Activated naive CD4-positive, alpha-beta T cell treated with anti-CD3 and anti-CD28 coated beads, Interleukin-2, amount 10 ng/mL, durations not matched to agents 7 days and 5 days (primary cell): ENCODE measurements around the gene TMEM120B.

Experiments used
- CTCF ChIA-PET: fragments of 350-600 bp; sonication (Branson Sonifier 250); formaldehyde crosslinking; loops from one replicate; lab custom pipeline; 2021; ENCODE audit warnings: antibody characterized with exemption; lab: Charles Lee
- DNase-seq: peaks from one replicate; pipeline ENCODE4 v3.0.0-alpha.2; 2020
- H3K27ac Mint-ChIP-seq: one replicate; pipeline ENCODE4 v1.8.0; 2021; ENCODE audit warnings: mild to moderate bottlenecking, moderate library complexity, mixed read lengths
- H3K27me3 Mint-ChIP-seq: one replicate; pipeline ENCODE4 v1.8.0; 2021; ENCODE audit warnings: mild to moderate bottlenecking, mixed read lengths
- H3K36me3 Mint-ChIP-seq: one replicate; pipeline ENCODE4 v1.8.0; 2021; ENCODE audit warnings: mixed read lengths
- H3K4me1 Mint-ChIP-seq: one replicate; pipeline ENCODE4 v1.8.0; 2021; ENCODE audit warnings: mixed read lengths
- H3K4me3 Mint-ChIP-seq: one replicate; pipeline ENCODE4 v1.8.0; 2021; ENCODE audit warnings: mild to moderate bottlenecking, moderate library complexity, mixed read lengths
- H3K9me3 Mint-ChIP-seq: one replicate; pipeline ENCODE4 v1.8.0; 2021; ENCODE audit warnings: mixed read lengths

TMEM120B gene

DNA sequence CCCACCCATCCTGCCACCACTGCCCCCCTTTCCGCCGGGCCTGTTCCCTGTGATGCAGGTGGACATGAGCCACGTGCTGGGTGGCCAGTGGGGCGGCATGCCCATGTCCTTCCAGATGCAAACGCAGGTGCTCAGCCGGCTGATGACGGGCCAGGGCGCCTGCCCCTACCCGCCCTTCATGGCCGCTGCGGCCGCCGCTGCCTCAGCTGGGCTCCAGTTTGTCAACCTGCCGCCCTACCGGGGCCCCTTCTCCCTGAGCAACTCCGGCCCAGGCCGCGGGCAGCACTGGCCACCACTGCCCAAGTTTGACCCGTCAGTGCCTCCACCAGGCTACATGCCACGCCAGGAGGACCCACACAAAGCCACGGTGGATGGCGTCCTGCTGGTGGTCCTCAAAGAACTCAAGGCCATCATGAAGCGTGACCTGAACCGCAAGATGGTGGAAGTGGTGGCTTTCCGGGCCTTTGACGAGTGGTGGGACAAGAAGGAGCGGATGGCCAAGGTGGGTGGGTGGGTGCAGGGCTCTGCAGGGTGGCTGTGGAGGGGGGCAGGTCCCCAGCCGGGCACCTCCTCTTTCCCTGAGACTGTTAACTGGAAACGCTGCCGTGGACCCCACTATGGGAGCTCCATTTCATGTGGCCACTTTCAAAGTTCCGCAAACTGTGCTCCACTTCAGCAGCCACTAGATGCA is 102.0 kb downstream of the TMEM120B start:
- H3K27ac Mint-ChIP-seq = peak overlapping the region; percentile 28
- DNase-seq = no peak
- H3K4me3 Mint-ChIP-seq = no peak overlapping the region
- no peaks in the 10 kb centered on the region for H3K27me3 Mint-ChIP-seq
- H3K9me3 Mint-ChIP-seq = no peaks in the 10 kb centered on the region
- H3K4me1 Mint-ChIP-seq = peaks cover 38% of the 10 kb centered on the region
- H3K36me3 Mint-ChIP-seq = peaks cover 52% of the 10 kb centered on the region
- CTCF ChIA-PET = interaction anchor here (16.5 kb wide), 1 partner anchor 17 kb away, joined by 575 read pairs; the partner anchor contains the start of genes RHOF and SETD1B

DNA sequence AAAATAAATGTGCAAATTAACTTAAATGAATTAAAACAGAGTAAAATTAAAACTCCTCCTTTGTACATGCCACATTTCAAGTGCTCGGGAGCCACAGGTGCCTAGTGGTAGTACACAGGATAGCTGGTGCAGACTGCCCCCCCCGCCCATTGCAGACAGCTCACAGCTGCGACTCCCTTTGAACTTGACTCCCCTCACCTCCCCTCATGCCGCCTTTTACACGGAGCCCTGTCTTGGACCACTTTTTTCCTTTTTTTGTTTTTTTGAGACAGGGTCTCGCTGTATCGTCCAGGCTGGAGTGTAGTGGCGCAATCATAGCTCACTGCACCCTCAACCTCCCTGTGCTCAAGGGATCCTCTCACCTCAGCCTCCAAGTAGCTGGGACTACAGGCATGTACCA is 102.7 kb downstream of the TMEM120B start:
- peak overlapping the region; percentile 70 for H3K27ac Mint-ChIP-seq
- DNase-seq = no peak

DNA sequence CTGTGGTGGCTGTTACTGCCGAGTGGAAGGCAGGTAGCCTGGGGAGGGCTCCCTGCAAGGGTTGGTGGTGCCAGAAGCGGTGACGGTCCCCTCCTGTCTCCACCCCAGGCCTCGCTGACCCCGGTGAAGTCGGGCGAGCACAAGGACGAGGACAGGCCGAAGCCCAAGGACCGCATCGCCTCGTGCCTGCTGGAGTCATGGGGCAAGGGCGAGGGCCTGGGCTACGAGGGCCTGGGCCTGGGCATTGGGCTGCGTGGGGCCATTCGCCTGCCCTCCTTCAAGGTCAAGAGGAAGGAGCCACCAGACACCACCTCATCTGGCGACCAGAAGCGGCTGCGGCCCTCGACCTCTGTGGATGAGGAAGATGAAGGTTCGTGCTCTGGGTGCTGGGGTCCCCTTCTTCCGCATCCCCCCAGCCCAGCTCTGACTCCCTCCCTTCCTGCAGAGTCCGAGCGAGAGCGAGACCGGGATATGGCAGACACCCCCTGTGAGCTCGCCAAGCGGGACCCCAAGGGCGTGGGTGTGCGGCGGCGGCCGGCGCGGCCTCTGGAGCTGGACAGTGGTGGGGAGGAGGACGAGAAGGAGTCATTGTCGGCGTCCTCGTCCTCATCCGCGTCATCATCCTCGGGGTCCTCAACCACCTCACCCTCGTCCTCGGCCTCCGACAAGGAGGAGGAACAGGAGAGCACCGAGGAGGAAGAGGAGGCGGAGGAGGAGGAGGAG is 104.5 kb downstream of the TMEM120B start:
- H3K36me3 Mint-ChIP-seq = peaks cover 47% of the 10 kb centered on the region
- peaks cover 21% of the 10 kb centered on the region for H3K4me1 Mint-ChIP-seq

More for the DNA sequence above, 102.7 kb downstream of the TMEM120B start:
- Mint-ChIP-seq H3K4me3 (no peak overlapping the region), H3K36me3 (peaks cover 49% of the 10 kb centered on the region), H3K4me1 (peaks cover 36% of the 10 kb centered on the region), H3K9me3 (no peaks in the 10 kb centered on the region), H3K27me3 (no peaks in the 10 kb centered on the region)
- CTCF ChIA-PET = interaction anchor here (0.6 to 16.5 kb wide), 2 partner anchors 18 to 219 kb away, joined by 3 to 575 read pairs; partner anchors contain the start of genes RHOF and SETD1B

DNA sequence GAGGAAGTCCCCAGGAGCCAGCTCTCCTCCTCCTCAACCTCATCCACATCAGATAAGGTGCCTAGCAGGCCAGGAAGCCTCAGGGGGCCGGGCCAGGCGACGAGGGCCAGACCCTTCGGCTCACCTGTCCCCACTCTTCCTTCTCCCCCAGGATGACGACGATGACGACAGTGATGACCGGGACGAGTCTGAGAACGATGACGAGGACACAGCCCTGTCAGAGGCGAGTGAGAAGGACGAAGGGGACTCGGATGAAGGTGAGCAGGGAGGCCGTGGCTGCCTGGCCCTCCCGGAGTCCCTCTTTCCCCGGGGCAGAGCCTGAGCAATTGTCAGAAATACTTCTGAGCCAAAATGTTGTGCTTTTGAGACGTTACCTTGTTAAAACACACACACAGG is 105.1 kb downstream of the TMEM120B start:
- no peaks in the 10 kb centered on the region for H3K9me3 Mint-ChIP-seq
- peaks cover 15% of the 10 kb centered on the region for H3K4me1 Mint-ChIP-seq
- H3K27me3 Mint-ChIP-seq = no peaks in the 10 kb centered on the region
- no peak for DNase-seq
- H3K36me3 Mint-ChIP-seq = peaks cover 45% of the 10 kb centered on the region
- H3K4me3 Mint-ChIP-seq = no peak overlapping the region
- H3K27ac Mint-ChIP-seq = peak overlapping the region; percentile 24
- CTCF ChIA-PET = interaction anchor here (16.5 kb wide), 1 partner anchor 20 kb away, joined by 575 read pairs; the partner anchor contains the start of genes RHOF and SETD1B

More for the DNA sequence above, 104.5 kb downstream of the TMEM120B start:
- no peaks in the 10 kb centered on the region for H3K27me3 Mint-ChIP-seq
- CTCF ChIA-PET = interaction anchor here (16.5 kb wide), 1 partner anchor 20 kb away, joined by 575 read pairs; the partner anchor contains the start of genes RHOF and SETD1B
- DNase-seq = no peak
- H3K9me3 Mint-ChIP-seq = no peaks in the 10 kb centered on the region
- H3K27ac Mint-ChIP-seq = no peak overlapping the region
- no peak overlapping the region for H3K4me3 Mint-ChIP-seq

DNA sequence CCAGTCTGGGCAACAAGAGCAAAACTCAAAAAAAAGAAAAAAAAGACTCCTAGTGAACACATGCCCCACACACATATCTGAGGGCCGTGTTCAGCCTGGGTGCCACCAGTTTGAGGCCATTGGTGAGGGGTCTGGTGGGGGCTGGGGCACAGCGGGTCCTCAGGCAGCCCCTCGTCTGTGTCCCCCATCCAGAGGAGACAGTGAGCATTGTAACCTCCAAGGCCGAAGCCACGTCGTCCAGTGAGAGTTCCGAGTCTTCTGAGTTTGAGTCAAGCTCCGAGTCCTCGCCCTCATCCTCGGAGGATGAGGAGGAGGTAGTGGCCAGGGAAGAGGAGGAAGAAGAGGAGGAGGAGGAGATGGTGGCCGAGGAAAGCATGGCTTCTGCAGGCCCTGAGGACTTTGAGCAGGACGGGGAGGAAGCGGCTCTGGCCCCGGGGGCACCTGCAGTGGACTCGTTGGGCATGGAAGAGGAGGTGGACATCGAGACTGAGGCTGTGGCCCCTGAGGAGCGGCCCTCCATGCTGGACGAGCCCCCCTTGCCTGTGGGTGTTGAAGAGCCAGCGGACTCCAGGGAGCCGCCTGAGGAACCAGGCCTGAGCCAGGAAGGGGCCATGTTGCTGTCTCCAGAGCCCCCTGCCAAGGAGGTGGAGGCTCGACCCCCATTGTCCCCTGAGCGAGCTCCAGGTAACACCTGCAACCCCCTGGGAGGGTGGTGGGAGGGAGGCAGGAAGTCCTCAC is 106.8 kb downstream of the TMEM120B start:
- peaks cover 2% of the 10 kb centered on the region for H3K4me1 Mint-ChIP-seq
- H3K4me3 Mint-ChIP-seq = no peak overlapping the region
- no peaks in the 10 kb centered on the region for H3K9me3 Mint-ChIP-seq
- H3K36me3 Mint-ChIP-seq = peaks cover 41% of the 10 kb centered on the region
- DNase-seq = no peak
- CTCF ChIA-PET = interaction anchor here (2.1 kb wide), 1 partner anchor 24 kb away, joined by 8 read pairs; no protein-coding TSS in a partner anchor
- no peak overlapping the region for H3K27ac Mint-ChIP-seq
- no peaks in the 10 kb centered on the region for H3K27me3 Mint-ChIP-seq

DNA sequence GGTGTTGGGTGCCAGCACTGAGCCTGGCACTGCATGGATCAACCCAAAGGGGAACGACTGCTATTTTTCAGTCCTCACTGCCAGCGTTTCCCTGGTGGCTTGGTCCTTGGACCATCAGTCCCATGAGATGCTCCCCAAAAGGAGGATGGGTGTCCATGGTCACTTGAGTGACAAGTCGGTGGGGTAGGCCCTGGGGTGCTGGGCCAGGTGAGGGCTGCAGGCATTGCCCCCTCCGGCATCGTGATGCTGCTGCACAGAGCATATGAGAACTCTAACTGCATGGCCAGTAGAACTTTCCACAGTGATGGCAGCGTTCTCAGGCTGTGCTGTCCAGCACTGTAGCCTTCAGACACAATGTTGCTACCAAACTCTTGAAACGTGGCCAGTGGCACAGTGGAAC is 107.5 kb downstream of the TMEM120B start:
- Mint-ChIP-seq H3K4me3 (no peak overlapping the region), H3K36me3 (peaks cover 44% of the 10 kb centered on the region), H3K27me3 (no peaks in the 10 kb centered on the region), H3K9me3 (no peaks in the 10 kb centered on the region), H3K4me1 (peaks cover 2% of the 10 kb centered on the region), H3K27ac (no peak overlapping the region)
- CTCF ChIA-PET = interaction anchor here (2.1 kb wide), 1 partner anchor 25 kb away, joined by 8 read pairs; no protein-coding TSS in a partner anchor
- DNase-seq = no peak

DNA sequence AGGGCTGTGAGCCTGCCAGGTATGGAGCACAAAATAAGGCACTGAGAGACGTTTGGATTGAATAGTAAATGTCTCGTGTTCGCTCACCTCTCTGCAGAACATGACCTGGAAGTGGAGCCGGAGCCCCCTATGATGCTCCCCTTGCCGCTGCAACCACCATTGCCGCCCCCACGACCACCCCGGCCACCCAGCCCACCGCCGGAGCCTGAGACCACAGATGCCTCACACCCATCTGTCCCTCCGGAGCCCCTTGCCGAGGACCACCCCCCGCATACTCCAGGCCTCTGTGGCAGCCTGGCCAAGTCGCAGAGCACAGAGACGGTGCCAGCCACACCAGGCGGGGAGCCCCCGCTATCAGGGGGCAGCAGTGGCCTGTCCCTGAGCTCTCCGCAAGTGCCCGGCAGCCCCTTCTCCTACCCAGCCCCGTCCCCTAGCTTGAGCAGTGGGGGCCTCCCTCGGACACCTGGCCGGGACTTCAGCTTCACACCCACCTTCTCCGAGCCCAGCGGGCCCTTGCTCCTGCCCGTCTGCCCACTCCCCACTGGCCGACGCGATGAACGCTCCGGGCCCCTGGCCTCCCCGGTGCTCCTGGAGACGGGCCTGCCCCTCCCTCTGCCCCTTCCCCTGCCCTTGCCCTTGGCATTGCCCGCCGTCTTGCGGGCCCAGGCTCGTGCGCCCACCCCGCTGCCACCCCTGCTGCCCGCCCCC is 110.0 kb downstream of the TMEM120B start:
- H3K9me3 Mint-ChIP-seq = no peaks in the 10 kb centered on the region
- no peaks in the 10 kb centered on the region for H3K4me1 Mint-ChIP-seq
- H3K36me3 Mint-ChIP-seq = peaks cover 46% of the 10 kb centered on the region
- no peaks in the 10 kb centered on the region for H3K27me3 Mint-ChIP-seq
- no peak overlapping the region for H3K27ac Mint-ChIP-seq
- no peak overlapping the region for H3K4me3 Mint-ChIP-seq
- no peak for DNase-seq
- CTCF ChIA-PET = no interaction called here

DNA sequence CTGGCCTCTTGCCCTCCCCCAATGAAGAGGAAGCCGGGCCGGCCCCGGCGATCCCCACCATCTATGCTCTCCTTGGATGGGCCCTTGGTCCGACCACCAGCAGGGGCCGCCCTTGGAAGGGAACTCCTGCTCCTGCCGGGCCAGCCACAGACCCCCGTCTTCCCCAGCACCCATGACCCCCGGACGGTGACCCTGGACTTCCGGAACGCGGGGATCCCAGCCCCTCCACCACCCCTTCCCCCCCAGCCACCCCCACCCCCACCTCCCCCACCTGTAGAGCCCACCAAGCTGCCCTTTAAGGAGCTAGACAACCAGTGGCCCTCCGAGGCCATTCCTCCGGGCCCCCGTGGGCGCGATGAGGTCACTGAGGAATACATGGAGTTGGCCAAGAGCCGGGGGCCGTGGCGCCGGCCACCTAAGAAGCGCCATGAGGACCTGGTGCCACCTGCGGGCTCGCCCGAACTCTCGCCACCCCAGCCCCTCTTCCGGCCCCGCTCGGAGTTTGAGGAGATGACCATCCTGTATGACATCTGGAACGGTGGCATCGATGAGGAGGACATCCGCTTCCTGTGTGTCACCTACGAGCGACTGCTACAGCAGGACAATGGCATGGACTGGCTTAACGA is 110.7 kb downstream of the TMEM120B start:
- DNase-seq = no peak
- H3K4me1 Mint-ChIP-seq = no peaks in the 10 kb centered on the region
- CTCF ChIA-PET = interaction anchor here (0.6 to 1.4 kb wide), 2 partner anchors 20 to 29 kb away, joined by 3 to 5 read pairs; no protein-coding TSS in a partner anchor
- no peaks in the 10 kb centered on the region for H3K9me3 Mint-ChIP-seq
- no peak overlapping the region for H3K4me3 Mint-ChIP-seq
- no peak overlapping the region for H3K27ac Mint-ChIP-seq
- H3K27me3 Mint-ChIP-seq = no peaks in the 10 kb centered on the region
- H3K36me3 Mint-ChIP-seq = peaks cover 42% of the 10 kb centered on the region

DNA sequence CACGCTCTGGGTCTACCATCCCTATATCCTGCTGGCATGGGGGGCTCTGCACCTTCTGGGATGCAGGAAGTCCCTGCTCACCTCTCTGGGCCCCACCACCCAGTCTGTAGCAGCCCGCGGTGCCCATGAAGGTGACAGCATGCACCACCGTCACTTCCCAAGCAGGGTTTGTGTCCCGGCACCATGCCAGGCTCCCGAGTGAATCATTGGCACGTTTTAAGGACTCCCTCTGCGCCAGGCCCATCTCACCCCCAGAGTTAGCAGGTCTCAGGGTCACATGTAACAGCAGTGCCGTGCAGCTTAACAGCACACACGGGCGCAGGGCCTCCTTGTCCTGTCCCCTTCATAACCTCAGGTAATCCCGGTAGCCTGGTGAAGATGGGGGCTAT is 111.2 kb downstream of the TMEM120B start:
- peaks cover 47% of the 10 kb centered on the region for H3K36me3 Mint-ChIP-seq
- DNase-seq = no peak
- no peaks in the 10 kb centered on the region for H3K4me1 Mint-ChIP-seq
- no peak overlapping the region for H3K27ac Mint-ChIP-seq
- CTCF ChIA-PET = interaction anchor here (0.6 to 1.4 kb wide), 2 partner anchors 21 to 29 kb away, joined by 3 to 5 read pairs; no protein-coding TSS in a partner anchor
- H3K4me3 Mint-ChIP-seq = no peak overlapping the region
- H3K27me3 Mint-ChIP-seq = no peaks in the 10 kb centered on the region
- H3K9me3 Mint-ChIP-seq = no peaks in the 10 kb centered on the region

DNA sequence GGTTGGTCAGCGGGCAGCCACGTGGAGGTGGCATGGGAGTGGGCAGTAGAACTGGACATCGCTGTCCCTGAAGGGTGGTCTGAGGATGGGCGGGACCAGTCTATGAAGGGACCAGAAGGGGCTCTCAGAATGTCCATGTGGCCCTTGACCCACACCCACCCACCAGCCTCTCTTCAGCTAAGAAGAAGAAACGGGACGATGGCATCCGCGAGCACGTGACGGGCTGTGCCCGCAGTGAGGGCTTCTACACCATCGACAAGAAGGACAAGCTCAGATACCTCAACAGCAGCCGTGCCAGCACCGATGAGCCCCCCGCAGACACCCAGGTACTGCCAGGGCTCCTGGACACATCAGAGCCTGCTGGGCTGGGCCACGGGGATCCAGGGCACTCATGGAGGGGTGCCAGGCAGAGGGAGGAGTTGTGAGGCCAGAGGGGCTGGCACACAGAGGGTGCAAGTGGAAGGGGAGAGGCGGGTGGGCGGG is 112.5 kb downstream of the TMEM120B start:
- Mint-ChIP-seq H3K9me3 (no peaks in the 10 kb centered on the region), H3K4me3 (no peak overlapping the region), H3K27ac (no peak overlapping the region), H3K27me3 (no peaks in the 10 kb centered on the region), H3K4me1 (no peaks in the 10 kb centered on the region), H3K36me3 (peaks cover 45% of the 10 kb centered on the region)
- CTCF ChIA-PET = interaction anchor here (1.1 kb wide), 1 partner anchor 31 kb away, joined by 4 read pairs; no protein-coding TSS in a partner anchor
- DNase-seq = no peak

DNA sequence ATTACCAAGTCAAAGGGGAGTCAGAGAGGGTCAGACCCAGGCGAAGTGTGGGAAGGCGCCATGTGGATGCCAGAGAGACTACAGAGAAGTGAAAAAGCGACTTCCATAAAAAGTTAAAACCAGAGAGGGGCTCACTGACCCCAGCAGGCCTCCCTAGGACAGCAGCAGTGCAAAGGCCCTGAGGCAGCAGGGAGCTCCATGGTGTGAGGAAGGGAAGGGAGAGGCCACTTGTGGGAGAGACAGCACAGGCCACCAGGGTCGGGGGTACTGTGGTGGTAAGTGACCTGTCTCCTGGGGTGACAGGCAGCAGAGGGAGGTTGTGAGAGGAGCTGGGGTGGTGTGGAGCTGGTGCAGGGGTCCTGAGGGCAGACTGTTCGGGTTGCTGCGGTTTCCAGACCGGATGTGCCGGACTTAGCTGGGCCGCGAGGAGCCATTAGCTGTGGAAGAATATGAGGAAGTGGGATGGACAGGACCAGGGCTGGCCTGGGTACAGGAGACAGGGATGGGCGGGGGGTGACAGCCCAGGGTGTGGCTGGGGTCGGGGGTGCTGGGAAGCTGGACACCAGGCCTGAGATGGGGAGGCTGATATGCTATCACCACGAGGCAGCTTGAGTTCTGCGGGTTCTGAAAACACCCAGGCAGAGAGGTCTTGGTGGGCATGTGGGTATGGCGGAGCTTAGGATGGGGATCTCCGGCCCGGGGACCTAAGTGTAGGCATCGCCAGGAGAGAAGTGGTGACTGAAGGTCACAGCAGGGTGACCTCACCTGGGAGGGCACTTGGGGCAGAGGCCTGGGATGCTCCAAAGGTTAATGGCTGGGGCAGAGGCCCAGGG is 114.0 kb downstream of the TMEM120B start:
- H3K27me3 Mint-ChIP-seq = no peaks in the 10 kb centered on the region
- no peaks in the 10 kb centered on the region for H3K4me1 Mint-ChIP-seq
- peak overlapping the region; percentile 75 for H3K27ac Mint-ChIP-seq
- H3K9me3 Mint-ChIP-seq = no peaks in the 10 kb centered on the region
- CTCF ChIA-PET = interaction anchor here (0.8 to 1.5 kb wide), 4 partner anchors 11 to 62 kb away, joined by 3 to 7 read pairs (median 4); partner anchors contain the start of gene PSMD9
- no peak for DNase-seq
- peaks cover 45% of the 10 kb centered on the region for H3K36me3 Mint-ChIP-seq
- H3K4me3 Mint-ChIP-seq = no peak overlapping the region
